Naive thymus-derived CD4-positive, alpha-beta T cell (primary cell): Measurements from ENCODE around the gene COL1A1. TPM values are rescaled to one million over a fixed set of nuclear protein-coding genes. Genes with fewer than 3 reads are reported as not detected.

ENCODE experiments used
- ATAC-seq: fragments of 150-1000 bp; cut with Tn5 transposase; 2 replicates; pipeline ENCODE4 v1.10.0; 2021; ENCODE audit warnings: mild to moderate bottlenecking, moderate library complexity
- CTCF ChIA-PET: fragments of 350-600 bp; sonication (Branson Sonifier 250); formaldehyde crosslinking; loops from one replicate; lab custom pipeline; 2021; ENCODE audit warnings: antibody characterized with exemption; lab: Charles Lee
- POLR2A ChIA-PET: fragments of 350-600 bp; sonication (Branson Sonifier 250); formaldehyde crosslinking; loops from one replicate; lab custom pipeline; 2021; ENCODE audit warnings: antibody characterized with exemption, inconsistent platforms; lab: Charles Lee
- DNase-seq, 9 donors: peaks; one replicate each; pipeline versions ENCODE4 v3.0.0 to v3.0.0-alpha.2; 2020 to 2022; ENCODE audit warnings: mixed read lengths in 1 of 9
- H3K27ac ChIP-seq: one replicate; pipeline ENCODE4 v1.7.0; 2013; ENCODE audit warnings: mild to moderate bottlenecking, low read depth, low read length, moderate library complexity
- H3K27me3 ChIP-seq, 2 donors: one replicate each; pipeline ENCODE4 v1.7.0; 2013; ENCODE audit warnings: low read length in 2 of 2, mild to moderate bottlenecking in 2 of 2, moderate library complexity in 2 of 2; ENCODE audit not compliant: control insufficient read depth in 2 of 2, insufficient read depth in 2 of 2
- H3K36me3 ChIP-seq, 3 experiments: 1 replicate in 2 of 3; 2 replicates in 1 of 3; pipeline ENCODE4 v1.7.0; 2013; ENCODE audit warnings: low read length in 3 of 3, mild to moderate bottlenecking in 3 of 3, moderate library complexity in 1 of 3; ENCODE audit not compliant: insufficient read depth in 3 of 3, control insufficient read depth in 2 of 3
- H3K4me1 ChIP-seq, 2 donors: one replicate each; pipeline ENCODE4 v1.7.0; 2013; ENCODE audit warnings: low read length in 2 of 2, mild to moderate bottlenecking in 2 of 2, moderate library complexity in 1 of 2; ENCODE audit not compliant: control insufficient read depth in 2 of 2, insufficient read depth in 2 of 2
- H3K4me3 ChIP-seq: 2 replicates; pipeline ENCODE4 v1.7.0; 2013; ENCODE audit warnings: mild to moderate bottlenecking, low read length
- H3K9me3 ChIP-seq, 3 experiments: 1 replicate in 2 of 3; 2 replicates in 1 of 3; pipeline ENCODE4 v1.7.0; 2013; ENCODE audit warnings: low read length in 3 of 3; ENCODE audit not compliant: control insufficient read depth in 2 of 3
- H3K27ac Mint-ChIP-seq, 9 donors: one replicate each; pipeline ENCODE4 v1.8.0; 2020 to 2022; ENCODE audit warnings: mixed read lengths in 9 of 9, mild to moderate bottlenecking in 8 of 9, moderate library complexity in 5 of 9, inconsistent platforms in 2 of 9
- H3K27me3 Mint-ChIP-seq, 5 donors: one replicate each; pipeline ENCODE4 v1.8.0; 2021 to 2022; ENCODE audit warnings: mixed read lengths in 5 of 5, mild to moderate bottlenecking in 1 of 5
- H3K36me3 Mint-ChIP-seq, 5 donors: one replicate each; pipeline ENCODE4 v1.8.0; 2020 to 2022; ENCODE audit warnings: mixed read lengths in 5 of 5, mild to moderate bottlenecking in 3 of 5, inconsistent platforms in 1 of 5
- H3K4me1 Mint-ChIP-seq, 7 donors: one replicate each; pipeline ENCODE4 v1.8.0; 2020 to 2022; ENCODE audit warnings: mixed read lengths in 7 of 7, mild to moderate bottlenecking in 3 of 7, inconsistent platforms in 1 of 7
- H3K4me3 Mint-ChIP-seq, 10 donors: one replicate each; pipeline ENCODE4 v1.8.0; 2020 to 2022; ENCODE audit warnings: mild to moderate bottlenecking in 10 of 10, mixed read lengths in 10 of 10, moderate library complexity in 6 of 10, inconsistent platforms in 2 of 10
- H3K9me3 Mint-ChIP-seq, 11 donors: one replicate each; pipeline ENCODE4 v1.8.0; 2020 to 2022; ENCODE audit warnings: mixed read lengths in 11 of 11, mild to moderate bottlenecking in 4 of 11, inconsistent platforms in 1 of 11, moderate library complexity in 1 of 11
- intact Hi-C, 2 donors: fragments of 100-400 bp; cut with micrococcal nuclease; formaldehyde crosslinking; loops; one replicate each; pipeline ENCODE4 v1.15.1; 2023
- polyA plus RNA-seq, 2 donors: library from polyadenylated mRNA; unstranded; fragments of 300-500 nt; fragmentation: Illumina TruSeq; gene quantifications; one replicate each; pipeline ENCODE4 v1.2.3, GENCODE V29; 2021
- total RNA-seq, 6 experiments: library from RNA in 5 of 6; stranded (reverse) in 5 of 6; gene quantifications; 1 replicate in 5 of 6; 2 replicates in 1 of 6; pipeline ENCODE4 v1.2.3 and lab custom pipeline; 2021 to 2026

The COL1A1 gene
- total and polyA plus RNA-seq, 7 experiments from 2014 or later, result 0.36 to 12.6 (median 1.2) TPM; not detected in 2

- intact Hi-C loops, result no loop called here
- Mint-ChIP-seq H3K9me3 (peaks cover 0 to 1% (median 0%) of the 10 kb centered on the region in 11 donors), H3K4me3 (peak overlapping the region in 2 of 10 donors; percentile 12 to 27), H3K36me3 (no peaks in the 10 kb centered on the region), H3K4me1 (peaks cover 8 to 24% (median 17%) of the 10 kb centered on the region in 7 donors), H3K27me3 (no peaks in the 10 kb centered on the region), H3K27ac (peak overlapping the region in 1 of 9 donors; percentile 27)
- Histone ChIP-seq H3K27me3 (no peaks in the 10 kb centered on the region), H3K36me3 (no peaks in the 10 kb centered on the region), H3K9me3 (no peaks in the 10 kb centered on the region), H3K4me1 (peaks cover 7 to 11% of the 10 kb centered on the region in 2 donors), H3K4me3 (no peak overlapping the region), H3K27ac (no peak overlapping the region)
- CTCF ChIA-PET, result no interaction called here
- DNase-seq, result no peak
- peak; percentile 44 for ATAC-seq
- POLR2A ChIA-PET, result interaction anchor here (0.8 kb wide), 1 partner anchor 92 kb away, joined by 3 read pairs; no protein-coding TSS in a partner anchor
Observed at GRCh38 chr17:50184611-50185398, 16.6 kb downstream of the COL1A1 start.

- H3K4me3 ChIP-seq, result peak overlapping the region; percentile 42
- H3K36me3 Mint-ChIP-seq, result no peaks in the 10 kb centered on the region
- H3K4me3 Mint-ChIP-seq, result peak overlapping the region; percentile 59 to 88 (median 76)
- CTCF ChIA-PET, result no interaction called here
- peaks cover 0 to 1% (median 0%) of the 10 kb centered on the region in 11 donors for H3K9me3 Mint-ChIP-seq
- no peak for DNase-seq
- H3K4me1 Mint-ChIP-seq, result peaks cover 8 to 24% (median 17%) of the 10 kb centered on the region in 7 donors
- H3K36me3 ChIP-seq, result no peaks in the 10 kb centered on the region
- no peaks in the 10 kb centered on the region for H3K27me3 ChIP-seq
- H3K27ac ChIP-seq, result no peak overlapping the region
- POLR2A ChIA-PET, result no interaction called here
- ATAC-seq, result peak; percentile 24
- intact Hi-C loops, result no loop called here
- no peaks in the 10 kb centered on the region for H3K27me3 Mint-ChIP-seq
- H3K9me3 ChIP-seq, result no peaks in the 10 kb centered on the region
- peak overlapping the region; percentile 74 to 92 (median 80) for H3K27ac Mint-ChIP-seq
- peaks cover 7 to 11% of the 10 kb centered on the region in 2 donors for H3K4me1 ChIP-seq
Observed at GRCh38 chr17:50184064-50184463, 17.4 kb downstream of the COL1A1 start.

DNA sequence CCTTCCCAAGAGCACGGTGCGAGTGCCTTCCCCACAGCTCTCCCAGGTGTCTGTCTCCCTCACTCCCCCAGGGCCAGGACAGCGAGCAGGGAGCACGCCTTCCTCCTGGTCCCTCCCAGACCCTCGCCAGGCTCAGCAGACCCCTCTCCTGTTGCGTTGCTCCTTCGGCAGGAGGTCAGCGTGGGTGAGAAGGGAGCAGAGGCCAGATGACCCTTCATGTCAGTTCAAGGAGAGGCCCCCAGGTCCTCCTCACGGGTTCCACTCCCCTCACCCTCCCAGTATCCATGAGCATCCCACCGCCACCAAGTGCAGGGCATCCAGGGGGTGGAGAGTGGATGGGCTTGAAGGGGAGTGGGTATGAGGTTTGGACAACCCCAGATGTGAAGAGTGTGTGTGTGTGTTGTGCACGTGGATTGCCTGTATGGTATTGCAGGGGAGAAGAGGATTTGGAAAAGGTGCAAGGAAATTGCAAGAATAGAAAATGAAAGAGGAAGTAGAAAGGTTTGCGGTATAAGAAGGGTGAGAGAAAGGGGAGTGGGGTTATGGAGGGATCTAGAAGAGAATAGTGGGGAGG lies 17.9 kb downstream of the COL1A1 start:
- intact Hi-C loops, result no loop called here
- Histone ChIP-seq H3K4me3 (peak overlapping the region; percentile 42), H3K27me3 (no peaks in the 10 kb centered on the region), H3K4me1 (peaks cover 7 to 11% of the 10 kb centered on the region in 2 donors), H3K9me3 (no peaks in the 10 kb centered on the region), H3K27ac (no peak overlapping the region), H3K36me3 (no peaks in the 10 kb centered on the region)
- Mint-ChIP-seq H3K36me3 (no peaks in the 10 kb centered on the region), H3K4me3 (peak overlapping the region; percentile 56 to 88 (median 76)), H3K4me1 (peaks cover 11 to 27% (median 19%) of the 10 kb centered on the region in 7 donors), H3K27ac (peak overlapping the region; percentile 74 to 92 (median 80)), H3K9me3 (peaks cover 0 to 1% (median 0%) of the 10 kb centered on the region in 11 donors), H3K27me3 (no peaks in the 10 kb centered on the region)
- DNase-seq (no peak), ATAC-seq (peak; percentile 54)
- ChIA-PET CTCF (no interaction called here), POLR2A (no interaction called here)

DNA sequence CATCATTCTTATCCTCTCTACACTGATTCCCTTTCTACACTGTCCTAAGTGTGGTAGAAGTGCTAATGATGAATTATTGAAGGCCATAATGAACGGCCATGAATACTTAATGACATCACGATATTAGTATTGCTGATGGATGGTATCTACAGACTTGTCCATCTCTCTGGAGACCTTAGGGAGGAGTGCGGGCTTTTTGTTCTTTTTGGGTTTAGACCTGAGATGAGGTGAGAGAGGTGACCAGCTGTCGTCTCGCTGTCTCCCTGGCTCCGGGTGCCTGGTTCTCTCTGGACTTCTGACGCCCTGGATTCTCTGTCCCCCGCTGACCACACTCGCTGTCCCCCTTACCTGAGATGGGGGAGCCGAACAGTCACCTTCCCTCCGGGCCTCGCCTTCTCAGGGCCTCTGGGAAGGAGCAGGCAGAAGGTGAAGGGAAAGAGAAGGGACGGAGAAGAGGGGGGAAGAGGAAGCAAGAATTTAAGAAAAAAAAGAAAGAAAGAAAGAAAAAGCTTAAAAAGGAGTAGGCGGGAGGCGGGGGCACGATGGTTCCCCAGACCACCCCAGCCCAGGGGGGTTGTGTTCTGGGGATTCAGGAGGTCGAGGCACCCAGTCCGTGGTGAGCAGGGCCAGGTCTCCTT lies 18.5 kb downstream of the COL1A1 start:
- H3K27ac Mint-ChIP-seq, result peak overlapping the region in 4 of 9 donors; percentile 38 to 71 (median 69)

GRCh38 chr17:50181591-50182560 lies 19.6 kb downstream of the COL1A1 start:
- intact Hi-C loops, result no loop called here
- H3K9me3 Mint-ChIP-seq, result peaks cover 0 to 1% (median 0%) of the 10 kb centered on the region in 11 donors
- no peak overlapping the region for H3K4me3 Mint-ChIP-seq
- Histone ChIP-seq H3K4me3 (no peak overlapping the region), H3K9me3 (no peaks in the 10 kb centered on the region), H3K4me1 (peaks cover 7 to 15% of the 10 kb centered on the region in 2 donors), H3K36me3 (no peaks in the 10 kb centered on the region), H3K27ac (no peak overlapping the region), H3K27me3 (no peaks in the 10 kb centered on the region)
- CTCF ChIA-PET, result interaction anchor here (0.6 to 1.5 kb wide), 3 partner anchors 20 to 70 kb away, joined by 3 read pairs; no protein-coding TSS in a partner anchor
- POLR2A ChIA-PET, result no interaction called here
- H3K27me3 Mint-ChIP-seq, result no peaks in the 10 kb centered on the region
- no peak for ATAC-seq
- peaks cover 22 to 39% (median 28%) of the 10 kb centered on the region in 7 donors for H3K4me1 Mint-ChIP-seq
- no peak for DNase-seq
- H3K27ac Mint-ChIP-seq, result peak overlapping the region in 6 of 9 donors; percentile 0 to 53 (median 24)
- H3K36me3 Mint-ChIP-seq, result no peaks in the 10 kb centered on the region

More for the DNA sequence above, 18.5 kb downstream of the COL1A1 start:
- H3K4me1 ChIP-seq, result peaks cover 7 to 15% of the 10 kb centered on the region in 2 donors
- ChIA-PET CTCF (interaction anchor here (0.6 kb wide), 1 partner anchor 71 kb away, joined by 3 read pairs; no protein-coding TSS in a partner anchor), POLR2A (no interaction called here)
- H3K9me3 ChIP-seq, result no peaks in the 10 kb centered on the region
- no peaks in the 10 kb centered on the region for H3K27me3 ChIP-seq
- DNase-seq (no peak), ATAC-seq (no peak)
- intact Hi-C loops, result no loop called here
- H3K4me3 Mint-ChIP-seq, result peak overlapping the region in 9 of 10 donors; percentile 9 to 88 (median 61)
- H3K4me3 ChIP-seq, result no peak overlapping the region
- H3K9me3 Mint-ChIP-seq, result peaks cover 0 to 1% (median 0%) of the 10 kb centered on the region in 11 donors
- H3K36me3 ChIP-seq, result no peaks in the 10 kb centered on the region
- no peak overlapping the region for H3K27ac ChIP-seq
- no peaks in the 10 kb centered on the region for H3K36me3 Mint-ChIP-seq
- H3K4me1 Mint-ChIP-seq, result peaks cover 17 to 34% (median 24%) of the 10 kb centered on the region in 7 donors
- H3K27me3 Mint-ChIP-seq, result no peaks in the 10 kb centered on the region
